ENCODE results near the gene STPG4.

The STPG4 gene

GRCh38 chr2:47061944-47062678, 93.0 kb downstream of the STPG4 start:
- H3K4me3 Mint-ChIP-seq = no peak overlapping the region
- no peaks in the 10 kb centered on the region for H3K9me3 Mint-ChIP-seq
- peaks cover 95% of the 10 kb centered on the region for H3K36me3 Mint-ChIP-seq (ENCODE audit: low read depth)
- peak overlapping the region; percentile 77 for H3K27ac Mint-ChIP-seq
- H3K4me1 Mint-ChIP-seq (ENCODE audit: low read depth) = peaks cover 92% of the 10 kb centered on the region
- intact Hi-C loops (cut with micrococcal nuclease) = no loop called here
- no peaks in the 10 kb centered on the region for H3K27me3 Mint-ChIP-seq

GRCh38 chr2:47060652-47061170, 94.4 kb downstream of the STPG4 start:
- intact Hi-C loops (cut with micrococcal nuclease) = no loop called here
- no peak overlapping the region for H3K4me3 Mint-ChIP-seq
- H3K27ac Mint-ChIP-seq = peak overlapping the region; percentile 77
- H3K9me3 Mint-ChIP-seq = no peaks in the 10 kb centered on the region
- H3K27me3 Mint-ChIP-seq = no peaks in the 10 kb centered on the region
- H3K4me1 Mint-ChIP-seq (ENCODE audit: low read depth) = peaks cover 96% of the 10 kb centered on the region
- peaks cover 93% of the 10 kb centered on the region for H3K36me3 Mint-ChIP-seq (ENCODE audit: low read depth)

GRCh38 chr2:47058003-47058931, 96.8 kb downstream of the STPG4 start:
- Mint-ChIP-seq H3K27me3 (no peaks in the 10 kb centered on the region), H3K4me1 (ENCODE audit: low read depth) (peaks cover 96% of the 10 kb centered on the region), H3K36me3 (ENCODE audit: low read depth) (peaks cover 93% of the 10 kb centered on the region), H3K4me3 (peak overlapping the region; percentile 37), H3K9me3 (no peaks in the 10 kb centered on the region), H3K27ac (peak overlapping the region; percentile 93)
- intact Hi-C loops (cut with micrococcal nuclease) = no loop called here

- H3K9me3 Mint-ChIP-seq = no peaks in the 10 kb centered on the region
- intact Hi-C loops (cut with micrococcal nuclease) = loop anchor here (2.0 kb wide), 1 partner anchor 15 kb away; no protein-coding TSS in a partner anchor
- no peaks in the 10 kb centered on the region for H3K27me3 Mint-ChIP-seq
These were observed 97.5 kb downstream of the STPG4 start for GRCh38 chr2:47057687-47058002.

GRCh38 chr2:47056868-47057686, 98.0 kb downstream of the STPG4 start:
- Mint-ChIP-seq H3K27me3 (no peaks in the 10 kb centered on the region), H3K36me3 (ENCODE audit: low read depth) (peaks cover 93% of the 10 kb centered on the region), H3K27ac (peak overlapping the region; percentile 93), H3K4me1 (ENCODE audit: low read depth) (peaks cover 96% of the 10 kb centered on the region), H3K9me3 (no peaks in the 10 kb centered on the region), H3K4me3 (peak overlapping the region; percentile 21)
- intact Hi-C loops (cut with micrococcal nuclease) = loop anchor here (2.0 kb wide), 1 partner anchor 16 kb away; no protein-coding TSS in a partner anchor

More at GRCh38 chr2:47057687-47058002, 97.5 kb downstream of the STPG4 start:
- Mint-ChIP-seq H3K36me3 (ENCODE audit: low read depth) (peaks cover 93% of the 10 kb centered on the region), H3K4me1 (ENCODE audit: low read depth) (peaks cover 96% of the 10 kb centered on the region), H3K27ac (peak overlapping the region; percentile 93), H3K4me3 (peak overlapping the region; percentile 21)

GRCh38 chr2:47056374-47056773, 98.7 kb downstream of the STPG4 start:
- no peaks in the 10 kb centered on the region for H3K27me3 Mint-ChIP-seq
- intact Hi-C loops (cut with micrococcal nuclease) = loop anchor here (2.0 kb wide), 1 partner anchor 16 kb away; no protein-coding TSS in a partner anchor
- H3K4me1 Mint-ChIP-seq (ENCODE audit: low read depth) = peaks cover 96% of the 10 kb centered on the region
- H3K4me3 Mint-ChIP-seq = no peak overlapping the region
- H3K36me3 Mint-ChIP-seq (ENCODE audit: low read depth) = peaks cover 93% of the 10 kb centered on the region
- peak overlapping the region; percentile 93 for H3K27ac Mint-ChIP-seq
- H3K9me3 Mint-ChIP-seq = no peaks in the 10 kb centered on the region

GRCh38 chr2:47054868-47055267, 100.2 kb downstream of the STPG4 start:
- Mint-ChIP-seq H3K9me3 (no peaks in the 10 kb centered on the region), H3K27ac (peak overlapping the region; percentile 93), H3K36me3 (ENCODE audit: low read depth) (peaks cover 93% of the 10 kb centered on the region), H3K4me3 (no peak overlapping the region), H3K4me1 (ENCODE audit: low read depth) (peaks cover 89% of the 10 kb centered on the region), H3K27me3 (no peaks in the 10 kb centered on the region)
- intact Hi-C loops (cut with micrococcal nuclease) = no loop called here

GRCh38 chr2:47054036-47054555, 101.0 kb downstream of the STPG4 start:
- Mint-ChIP-seq H3K36me3 (ENCODE audit: low read depth) (peaks cover 93% of the 10 kb centered on the region), H3K9me3 (no peaks in the 10 kb centered on the region), H3K27me3 (no peaks in the 10 kb centered on the region), H3K4me3 (no peak overlapping the region), H3K4me1 (ENCODE audit: low read depth) (peaks cover 88% of the 10 kb centered on the region), H3K27ac (peak overlapping the region; percentile 93)
- intact Hi-C loops (cut with micrococcal nuclease) = no loop called here

- Mint-ChIP-seq H3K36me3 (ENCODE audit: low read depth) (peaks cover 94% of the 10 kb centered on the region), H3K4me3 (no peak overlapping the region), H3K4me1 (ENCODE audit: low read depth) (peaks cover 87% of the 10 kb centered on the region), H3K9me3 (no peaks in the 10 kb centered on the region), H3K27ac (peak overlapping the region; percentile 93), H3K27me3 (no peaks in the 10 kb centered on the region)
- intact Hi-C loops (cut with micrococcal nuclease) = no loop called here
These were observed 102.3 kb downstream of the STPG4 start for GRCh38 chr2:47052847-47053246.

GRCh38 chr2:47051562-47051961, 103.5 kb downstream of the STPG4 start:
- intact Hi-C loops (cut with micrococcal nuclease) = no loop called here
- Mint-ChIP-seq H3K27ac (peak overlapping the region; percentile 93), H3K4me1 (ENCODE audit: low read depth) (peaks cover 85% of the 10 kb centered on the region), H3K36me3 (ENCODE audit: low read depth) (peaks cover 100% of the 10 kb centered on the region), H3K4me3 (no peak overlapping the region), H3K9me3 (no peaks in the 10 kb centered on the region), H3K27me3 (no peaks in the 10 kb centered on the region)

- intact Hi-C loops (cut with micrococcal nuclease) = no loop called here
- Mint-ChIP-seq H3K27ac (no peak overlapping the region), H3K4me1 (ENCODE audit: low read depth) (peaks cover 82% of the 10 kb centered on the region), H3K4me3 (no peak overlapping the region), H3K27me3 (no peaks in the 10 kb centered on the region), H3K9me3 (no peaks in the 10 kb centered on the region), H3K36me3 (ENCODE audit: low read depth) (peaks cover 100% of the 10 kb centered on the region)
These were observed 104.3 kb downstream of the STPG4 start for GRCh38 chr2:47050762-47051161.

- intact Hi-C loops (cut with micrococcal nuclease) = no loop called here
- no peaks in the 10 kb centered on the region for H3K27me3 Mint-ChIP-seq
- peak overlapping the region; percentile 62 for H3K27ac Mint-ChIP-seq
- peaks cover 100% of the 10 kb centered on the region for H3K36me3 Mint-ChIP-seq (ENCODE audit: low read depth)
- H3K9me3 Mint-ChIP-seq = no peaks in the 10 kb centered on the region
- H3K4me1 Mint-ChIP-seq (ENCODE audit: low read depth) = peaks cover 79% of the 10 kb centered on the region
- H3K4me3 Mint-ChIP-seq = no peak overlapping the region
These were observed 104.9 kb downstream of the STPG4 start for GRCh38 chr2:47050021-47050760.

GRCh38 chr2:47049502-47049901, 105.6 kb downstream of the STPG4 start:
- intact Hi-C loops (cut with micrococcal nuclease) = no loop called here

More at GRCh38 chr2:47049502-47049901, 105.6 kb downstream of the STPG4 start:
- H3K27me3 Mint-ChIP-seq = no peaks in the 10 kb centered on the region
- H3K9me3 Mint-ChIP-seq = no peaks in the 10 kb centered on the region
- H3K27ac Mint-ChIP-seq = peak overlapping the region; percentile 62
- peaks cover 78% of the 10 kb centered on the region for H3K4me1 Mint-ChIP-seq (ENCODE audit: low read depth)
- H3K4me3 Mint-ChIP-seq = no peak overlapping the region
- peaks cover 100% of the 10 kb centered on the region for H3K36me3 Mint-ChIP-seq (ENCODE audit: low read depth)
